ENCODE data around the gene KIF17. TPM values are rescaled to one million over a fixed set of nuclear protein-coding genes. Genes with fewer than 3 reads are reported as not detected.

Gene KIF17
- total and polyA plus RNA-seq, 2 of the 8 experiments (the other 6 are each of a cell fraction or from before 2014, with no cell fraction given): 6.9 to 10.4 TPM

DNA sequence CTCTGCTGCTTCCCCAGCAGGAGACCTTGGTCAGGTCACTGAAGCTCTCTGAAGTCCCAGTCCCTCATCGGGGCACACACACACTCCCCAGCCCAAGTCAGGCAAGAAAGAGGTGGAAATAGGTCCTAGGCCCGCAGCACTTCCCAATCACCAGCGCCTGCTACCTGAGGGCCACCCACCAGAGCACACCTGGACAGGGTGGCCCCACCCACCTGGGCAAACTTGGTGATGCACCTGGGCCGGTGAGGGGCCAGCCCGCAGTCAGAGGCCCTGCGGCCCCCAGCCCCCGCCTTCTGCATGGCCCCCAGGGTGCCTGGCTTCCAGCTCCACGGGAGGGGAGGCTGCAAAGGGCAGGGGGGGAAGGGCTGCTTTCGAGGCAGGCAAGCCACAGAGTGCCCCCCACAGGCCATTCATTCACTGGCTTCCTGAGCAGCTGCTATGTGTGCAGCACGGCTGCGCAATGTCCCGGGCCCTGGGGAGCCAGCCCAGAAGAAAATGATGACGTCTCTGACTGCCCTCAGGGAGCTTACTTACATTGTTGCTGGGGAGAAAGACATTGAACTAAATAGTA lies 10.0 kb upstream of the KIF17 start (continued):
- no peak for TF ChIP-seq CBX8 (IDR thresholded peaks at IDR 0.05; ENCODE audit: borderline replicate concordance, low read depth, low read length)
- TF ChIP-seq NRF1 (IDR thresholded peaks at IDR 0.05; ENCODE audit: low read depth, low read length): peak; percentile 19; the same call in 1 of the 2 replicates
- no peak for TF ChIP-seq SP2 (IDR thresholded peaks at IDR 0.05; ENCODE audit: low read length)
- no peak for TF ChIP-seq FOSL1 (IDR thresholded peaks at IDR 0.05; ENCODE audit: insufficient read depth, low read depth, low read length)
- no peak for TF ChIP-seq SRF (IDR thresholded peaks at IDR 0.05; ENCODE audit: low read depth, low read length)
- TF ChIP-seq CBX5 (IDR thresholded peaks at IDR 0.05; ENCODE audit: low read depth, low read length): no peak
- TF ChIP-seq RAD21 (IDR thresholded peaks at IDR 0.05 in 1 of 2, conservative IDR thresholded peaks at IDR 0.05 in 1 of 2; ENCODE audit: low read depth in 2 of 2, low read length in 2 of 2): peak; percentile 52 to 54
- TF ChIP-seq, protein P1, sequence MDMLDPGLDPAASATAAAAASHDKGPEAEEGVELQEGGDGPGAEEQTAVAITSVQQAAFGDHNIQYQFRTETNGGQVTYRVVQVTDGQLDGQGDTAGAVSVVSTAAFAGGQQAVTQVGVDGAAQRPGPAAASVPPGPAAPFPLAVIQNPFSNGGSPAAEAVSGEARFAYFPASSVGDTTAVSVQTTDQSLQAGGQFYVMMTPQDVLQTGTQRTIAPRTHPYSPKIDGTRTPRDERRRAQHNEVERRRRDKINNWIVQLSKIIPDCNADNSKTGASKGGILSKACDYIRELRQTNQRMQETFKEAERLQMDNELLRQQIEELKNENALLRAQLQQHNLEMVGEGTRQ (IDR thresholded peaks at IDR 0.05; ENCODE audit: low read length): 0 out of 2 replicates have a peak, but pooled peaks have one; percentile 43
- peak in 2 of 3 experiments; percentile 44 to 59; a peak in 2 of 4 replicates for TF ChIP-seq CTCF (IDR thresholded peaks at IDR 0.05; ENCODE audit: control extremely low read depth in 1 of 3, insufficient read depth in 1 of 3, low read depth in 1 of 3, low read length in 3 of 3)
- no peak for TF ChIP-seq BCL11A (IDR thresholded peaks at IDR 0.05; ENCODE audit: low read depth in 2 of 2, low read length in 2 of 2)
